ENCODE measurements around the gene ZNF771. TPM values are rescaled to one million over a fixed set of nuclear protein-coding genes. Genes with fewer than 3 reads are reported as not detected.

ZNF771 gene
- total RNA-seq, 4 donors from 2014 or later = 20.1 to 25.3 (median 22.7) TPM

DNA sequence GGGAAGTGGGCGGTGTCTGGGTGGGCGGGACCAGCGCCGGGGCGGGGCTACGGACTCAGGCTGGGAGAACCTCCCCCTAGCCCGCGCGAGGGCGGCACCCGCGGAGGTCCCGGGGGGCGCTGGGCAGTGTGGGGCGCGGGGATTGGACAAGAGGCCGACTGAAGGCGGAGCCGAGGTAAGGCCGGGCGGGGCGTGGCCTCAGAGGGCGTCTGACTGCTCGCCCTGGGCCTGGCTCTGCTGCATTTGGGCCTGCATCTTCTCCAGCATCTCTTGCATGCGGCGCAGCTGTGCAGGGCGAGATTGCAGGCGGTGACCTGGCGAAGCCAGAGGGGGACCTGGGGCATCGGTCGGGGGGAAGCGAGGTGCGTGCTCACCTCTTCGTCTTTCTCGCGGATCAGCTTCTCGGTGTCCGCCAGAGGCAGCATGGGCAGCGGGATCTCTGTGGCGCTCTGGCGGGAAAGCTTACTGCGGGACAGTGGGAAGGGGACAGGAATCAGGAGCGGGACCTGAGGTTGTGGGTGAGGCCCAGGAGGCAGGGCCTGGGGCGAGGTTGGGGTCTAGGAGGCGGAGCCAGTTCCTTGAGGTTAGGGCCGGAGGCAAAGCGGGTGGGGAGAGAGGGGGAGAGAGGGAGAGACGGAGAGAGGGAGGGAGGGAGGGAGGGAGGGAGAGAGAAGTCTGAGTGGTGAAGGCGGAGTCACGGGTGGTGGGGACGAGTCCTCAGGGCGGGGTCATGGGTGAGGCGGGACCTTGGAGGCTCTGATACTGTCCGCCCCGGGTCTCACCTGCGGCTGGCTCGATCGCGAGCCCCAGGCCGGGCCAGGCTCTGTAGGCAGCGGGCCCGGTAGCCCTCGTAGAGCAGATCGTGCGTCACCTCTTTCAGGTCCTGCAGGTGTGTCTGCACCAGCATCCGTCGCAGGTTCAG is 28.9 kb upstream of the ZNF771 start:
- TF ChIP-seq, protein P1, sequence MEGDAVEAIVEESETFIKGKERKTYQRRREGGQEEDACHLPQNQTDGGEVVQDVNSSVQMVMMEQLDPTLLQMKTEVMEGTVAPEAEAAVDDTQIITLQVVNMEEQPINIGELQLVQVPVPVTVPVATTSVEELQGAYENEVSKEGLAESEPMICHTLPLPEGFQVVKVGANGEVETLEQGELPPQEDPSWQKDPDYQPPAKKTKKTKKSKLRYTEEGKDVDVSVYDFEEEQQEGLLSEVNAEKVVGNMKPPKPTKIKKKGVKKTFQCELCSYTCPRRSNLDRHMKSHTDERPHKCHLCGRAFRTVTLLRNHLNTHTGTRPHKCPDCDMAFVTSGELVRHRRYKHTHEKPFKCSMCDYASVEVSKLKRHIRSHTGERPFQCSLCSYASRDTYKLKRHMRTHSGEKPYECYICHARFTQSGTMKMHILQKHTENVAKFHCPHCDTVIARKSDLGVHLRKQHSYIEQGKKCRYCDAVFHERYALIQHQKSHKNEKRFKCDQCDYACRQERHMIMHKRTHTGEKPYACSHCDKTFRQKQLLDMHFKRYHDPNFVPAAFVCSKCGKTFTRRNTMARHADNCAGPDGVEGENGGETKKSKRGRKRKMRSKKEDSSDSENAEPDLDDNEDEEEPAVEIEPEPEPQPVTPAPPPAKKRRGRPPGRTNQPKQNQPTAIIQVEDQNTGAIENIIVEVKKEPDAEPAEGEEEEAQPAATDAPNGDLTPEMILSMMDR (IDR thresholded peaks at IDR 0.05) = peak in 1 of 3 experiments; percentile 24
- TF ChIP-seq POLR2A (IDR thresholded peaks at IDR 0.05; ENCODE audit: low read depth) = no peak
- TF ChIP-seq EP300 (IDR thresholded peaks at IDR 0.05) = no peak
- peak; percentile 68 to 78 for TF ChIP-seq POLR2AphosphoS5 (IDR thresholded peaks at IDR 0.05)
- Histone ChIP-seq H3K27ac (replicated peaks in 1 of 4) (peak overlapping the region; percentile 98 to 100 (median 99)), H3K4me1 (peaks cover 13 to 29% (median 28%) of the 10 kb centered on the region in 4 donors), H3K9me3 (no peaks in the 10 kb centered on the region), H3K36me3 (no peaks in the 10 kb centered on the region), H3K4me3 (peak overlapping the region; percentile 68 to 79 (median 71)), H3K27me3 (no peaks in the 10 kb centered on the region)
- peak; percentile 100 for DNase-seq (ENCODE audit: extremely low spot score)
- under 1% methylated on average over 31 of the region's 67 CpGs for WGBS
- intact Hi-C loops (cut with DNase I) = no loop called here

DNA sequence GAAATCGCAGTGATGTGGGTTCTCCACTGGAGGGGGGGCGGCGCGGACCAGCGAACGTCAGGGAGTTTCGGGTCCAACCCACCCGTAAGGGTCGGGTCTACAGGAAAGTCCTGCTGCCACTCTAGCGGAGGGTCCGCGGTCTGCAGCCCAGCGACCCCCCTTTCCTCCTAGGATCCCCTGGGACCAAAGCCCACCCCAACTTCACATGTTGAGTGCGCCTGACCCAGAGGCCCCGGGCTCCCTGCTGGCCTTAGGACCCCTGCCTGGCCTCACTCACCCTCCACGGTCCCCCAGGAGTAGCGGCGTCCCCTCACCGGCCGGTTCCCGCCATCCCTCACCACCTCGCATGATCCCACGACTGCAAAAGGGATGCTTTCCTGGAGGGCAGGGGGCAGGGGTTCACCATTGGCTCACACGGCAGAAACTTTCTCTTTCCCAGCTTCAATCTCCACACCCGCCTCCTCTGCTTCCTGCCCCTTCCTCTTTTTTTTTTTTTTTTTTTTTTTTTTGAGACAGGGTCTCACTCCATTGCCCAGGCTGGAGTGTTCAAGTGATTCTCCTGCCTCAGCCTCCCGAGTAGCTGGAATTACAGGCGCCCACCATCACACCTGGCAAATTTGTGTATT is 28.1 kb upstream of the ZNF771 start:
- intact Hi-C loops (cut with DNase I) = no loop called here
- no peak for TF ChIP-seq POLR2A (IDR thresholded peaks at IDR 0.05; ENCODE audit: low read depth)
- TF ChIP-seq, protein P1 (IDR thresholded peaks at IDR 0.05) = peak in 1 of 3 experiments; percentile 4
- Histone ChIP-seq H3K4me3 (peak overlapping the region; percentile 68 to 79 (median 71)), H3K27me3 (no peaks in the 10 kb centered on the region), H3K36me3 (no peaks in the 10 kb centered on the region), H3K9me3 (no peaks in the 10 kb centered on the region), H3K4me1 (peaks cover 13 to 29% (median 28%) of the 10 kb centered on the region in 4 donors), H3K27ac (replicated peaks in 1 of 4) (peak overlapping the region; percentile 98 to 100 (median 99))
- WGBS = 39% methylated on average over 18 of the region's 27 CpGs
- DNase-seq (ENCODE audit: extremely low spot score) = no peak

DNA sequence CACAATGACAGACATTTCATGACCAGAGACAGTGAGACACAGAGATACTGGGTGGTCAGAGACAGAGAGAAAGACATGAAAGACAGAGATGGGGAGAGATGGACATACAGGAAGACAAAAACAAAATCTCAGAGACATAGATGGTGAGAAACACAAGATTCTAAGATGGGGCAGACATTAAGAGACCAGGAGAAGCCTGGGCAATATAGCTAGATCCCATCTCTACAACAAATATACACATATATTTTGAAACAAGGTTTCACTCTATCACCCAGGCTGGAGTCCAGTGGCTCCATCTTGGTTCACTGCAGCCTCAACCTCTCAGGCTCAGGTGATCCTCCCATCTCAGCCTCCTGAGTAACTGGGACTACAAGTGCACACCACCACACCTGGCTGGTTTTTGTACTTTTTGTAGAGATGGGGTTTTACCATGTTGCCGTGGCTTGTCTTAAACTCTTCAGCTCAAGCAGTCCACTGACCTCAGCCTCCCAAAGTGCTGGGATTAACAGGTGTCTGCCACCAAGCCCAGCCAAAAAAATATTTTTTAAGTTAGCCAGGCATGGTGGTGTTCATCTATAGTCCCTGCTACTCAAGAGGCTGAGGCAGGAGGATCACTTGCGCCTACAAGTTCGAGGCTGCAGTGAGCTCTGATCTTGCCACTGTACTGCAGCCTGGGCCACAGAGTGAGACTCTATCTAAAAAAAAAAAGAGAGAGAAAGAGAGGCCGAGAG is 27.2 kb upstream of the ZNF771 start:
- H3K36me3 ChIP-seq = no peaks in the 10 kb centered on the region
- DNase-seq (ENCODE audit: extremely low spot score) = no peak
- H3K27ac ChIP-seq (replicated peaks in 1 of 4) = no peak overlapping the region
- H3K27me3 ChIP-seq = no peaks in the 10 kb centered on the region
- TF ChIP-seq EP300 (IDR thresholded peaks at IDR 0.05) = no peak
- TF ChIP-seq POLR2A (IDR thresholded peaks at IDR 0.05; ENCODE audit: low read depth) = no peak
- TF ChIP-seq POLR2AphosphoS5 (IDR thresholded peaks at IDR 0.05) = no peak
- TF ChIP-seq, protein P1 (IDR thresholded peaks at IDR 0.05) = no peak
- H3K4me1 ChIP-seq = peaks cover 13 to 29% (median 28%) of the 10 kb centered on the region in 4 donors
- WGBS = 83% methylated on average over 3 of the region's 4 CpGs
- intact Hi-C loops (cut with DNase I) = no loop called here
- no peaks in the 10 kb centered on the region for H3K9me3 ChIP-seq
- H3K4me3 ChIP-seq = no peak overlapping the region

DNA sequence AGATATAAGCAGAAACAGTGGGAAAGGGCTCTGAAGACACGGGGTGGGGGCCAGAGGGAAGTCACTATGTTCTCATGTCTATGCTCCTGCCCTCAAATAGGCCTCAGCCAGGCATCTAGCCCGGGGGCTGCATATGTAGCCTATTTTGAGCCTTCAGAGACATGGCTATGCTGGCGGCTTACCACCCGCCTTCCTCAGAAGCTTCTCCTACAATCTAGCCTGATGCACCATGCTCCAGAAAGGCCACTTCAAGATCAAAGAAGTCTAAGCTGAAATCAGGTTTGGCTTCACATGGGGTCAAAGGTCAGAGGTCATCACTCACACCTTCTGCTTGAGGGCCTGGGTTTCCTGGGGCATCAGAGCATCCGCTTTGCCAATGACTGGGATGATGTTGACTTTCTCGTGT is 26.6 kb upstream of the ZNF771 start:
- TF ChIP-seq POLR2AphosphoS5 (IDR thresholded peaks at IDR 0.05) (no peak), EP300 (IDR thresholded peaks at IDR 0.05) (no peak), POLR2A (IDR thresholded peaks at IDR 0.05; ENCODE audit: low read depth) (no peak)
- TF ChIP-seq, protein P1 (IDR thresholded peaks at IDR 0.05) = no peak
- DNase-seq (ENCODE audit: extremely low spot score) = no peak
- Histone ChIP-seq H3K27ac (replicated peaks in 1 of 4) (peak overlapping the region in 1 of 4 donors; percentile 8), H3K4me1 (peaks cover 13 to 29% (median 28%) of the 10 kb centered on the region in 4 donors), H3K27me3 (no peaks in the 10 kb centered on the region), H3K36me3 (no peaks in the 10 kb centered on the region), H3K4me3 (no peak overlapping the region), H3K9me3 (no peaks in the 10 kb centered on the region)
- intact Hi-C loops (cut with DNase I) = no loop called here
- WGBS = 84% methylated on average over 6 of the region's 6 CpGs
